NCI-H1930 (cell line): ENCODE data around the gene VWA7.
"Not testable (repeated sequence)": the region's sequence is repeated elsewhere in the genome, so short reads cannot be mapped to it uniquely, and the experiment has no call there.

ENCODE experiments used
- DNase-seq, 2 experiments: peaks; one replicate each; lab custom pipeline; 2025; lab: John Stamatoyannopoulos, UW

VWA7 gene

GRCh38 chr6:31776989-31777666 is at the start of gene VWA7:
Gene VWA7 (minus strand): TSS chr6:31777328. CDS start chr6:31776779, 549 bp downstream.
- no peak for DNase-seq

GRCh38 chr6:31826793-31827285 is 49.7 kb upstream of the VWA7 start:
- DNase-seq, result no peak

DNA sequence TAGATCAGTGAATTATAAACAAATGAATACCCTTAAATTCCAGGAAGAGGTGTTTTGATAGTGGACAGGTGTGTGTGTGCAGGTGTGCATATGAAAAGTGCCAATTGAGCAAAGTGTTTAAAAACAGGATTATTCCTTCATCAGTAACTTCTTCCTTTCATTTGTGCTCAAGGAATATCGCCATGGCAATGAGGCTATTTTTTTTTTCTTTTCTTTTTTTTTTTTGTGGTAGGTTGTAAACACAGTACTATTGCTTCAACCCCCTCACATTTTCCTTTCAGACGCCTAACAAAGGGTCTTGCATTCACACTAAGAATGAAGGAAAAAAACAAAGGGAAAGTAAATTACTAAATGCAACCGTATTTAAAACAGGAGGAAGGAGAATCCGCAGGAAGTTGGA is 48.4 kb upstream of the VWA7 start:
- DNase-seq, result no peak

- not testable (repeated sequence) for DNase-seq
Observed at GRCh38 chr6:31823592-31824196, 46.6 kb upstream of the VWA7 start.

DNA sequence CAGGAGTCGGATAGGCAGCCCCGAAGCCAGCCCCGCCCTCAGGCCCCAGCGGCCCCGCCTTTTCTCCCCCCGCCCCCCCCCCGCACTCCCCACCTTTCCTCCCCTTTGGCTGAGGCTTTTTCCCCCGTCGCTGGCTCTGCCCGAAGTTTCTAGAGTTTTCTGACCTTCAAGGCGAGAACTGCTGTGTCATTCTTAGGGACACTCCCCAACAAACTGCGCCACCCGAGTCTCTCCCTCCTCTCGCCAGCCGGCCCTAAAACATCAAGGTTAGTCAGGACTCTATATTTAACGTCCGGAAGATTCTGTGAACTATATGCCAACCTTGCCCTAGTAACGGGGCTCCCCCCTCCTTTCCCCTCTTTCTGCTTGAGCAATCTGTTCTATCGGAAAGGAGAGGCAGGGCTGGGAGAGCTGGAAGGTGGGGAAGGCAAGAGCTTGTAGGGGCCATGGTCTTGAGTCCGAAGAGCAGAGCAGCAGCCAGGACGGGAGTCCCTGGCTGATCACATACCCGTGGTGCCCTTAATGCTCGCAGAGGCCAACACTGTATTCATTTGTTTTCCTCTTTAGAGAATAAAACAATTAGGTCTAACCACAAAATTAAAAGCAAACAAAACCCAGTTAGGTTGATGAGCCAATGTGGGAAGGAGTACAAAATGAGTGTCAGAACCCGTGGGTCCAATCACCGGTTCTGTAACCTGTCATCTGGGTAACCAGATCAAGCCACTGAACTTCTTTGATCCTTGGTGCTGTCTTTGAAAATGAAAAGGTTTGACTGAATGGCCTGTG is 45.1 kb upstream of the VWA7 start:
- DNase-seq, result peak in 1 of 2 experiments; percentile 23

- peak in 1 of 2 experiments; percentile 36 for DNase-seq
Observed at GRCh38 chr6:31821301-31822035, 44.3 kb upstream of the VWA7 start.

GRCh38 chr6:31820399-31820798 is 43.3 kb upstream of the VWA7 start:
- not testable (repeated sequence) for DNase-seq

- DNase-seq, result no peak
Observed at GRCh38 chr6:31819871-31820299, 42.8 kb upstream of the VWA7 start.

DNA sequence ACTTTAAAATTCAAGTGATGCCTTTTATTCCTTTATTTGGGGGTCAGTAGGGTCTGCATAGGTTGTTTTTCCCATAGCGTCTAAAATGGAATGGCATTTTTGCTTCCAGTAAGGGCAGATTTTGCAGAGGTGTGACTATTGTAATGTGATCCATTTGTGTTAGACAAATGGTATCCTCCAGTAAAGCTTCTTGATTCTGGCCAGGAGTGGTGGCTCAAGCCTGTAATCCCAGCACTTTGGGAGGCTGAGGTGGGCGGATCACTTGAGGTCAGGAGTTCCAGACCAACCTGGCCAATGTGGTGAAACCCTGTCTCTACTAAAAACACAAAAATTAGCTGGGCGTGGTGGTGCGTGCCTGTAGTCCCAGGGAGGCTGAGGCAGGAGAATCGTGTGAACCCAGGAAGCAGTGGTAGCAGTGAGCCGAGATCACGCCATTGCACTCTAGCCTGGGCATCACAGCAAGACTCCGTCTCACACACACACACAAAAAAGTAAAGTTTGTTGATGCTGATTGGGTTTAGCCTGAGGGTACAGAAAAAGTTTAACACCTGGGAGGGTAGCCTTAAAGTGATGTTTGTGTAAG is 40.9 kb upstream of the VWA7 start:
- not testable (repeated sequence) for DNase-seq

- DNase-seq, result not testable (repeated sequence)
Observed at GRCh38 chr6:31817133-31817928, 40.2 kb upstream of the VWA7 start.

DNA sequence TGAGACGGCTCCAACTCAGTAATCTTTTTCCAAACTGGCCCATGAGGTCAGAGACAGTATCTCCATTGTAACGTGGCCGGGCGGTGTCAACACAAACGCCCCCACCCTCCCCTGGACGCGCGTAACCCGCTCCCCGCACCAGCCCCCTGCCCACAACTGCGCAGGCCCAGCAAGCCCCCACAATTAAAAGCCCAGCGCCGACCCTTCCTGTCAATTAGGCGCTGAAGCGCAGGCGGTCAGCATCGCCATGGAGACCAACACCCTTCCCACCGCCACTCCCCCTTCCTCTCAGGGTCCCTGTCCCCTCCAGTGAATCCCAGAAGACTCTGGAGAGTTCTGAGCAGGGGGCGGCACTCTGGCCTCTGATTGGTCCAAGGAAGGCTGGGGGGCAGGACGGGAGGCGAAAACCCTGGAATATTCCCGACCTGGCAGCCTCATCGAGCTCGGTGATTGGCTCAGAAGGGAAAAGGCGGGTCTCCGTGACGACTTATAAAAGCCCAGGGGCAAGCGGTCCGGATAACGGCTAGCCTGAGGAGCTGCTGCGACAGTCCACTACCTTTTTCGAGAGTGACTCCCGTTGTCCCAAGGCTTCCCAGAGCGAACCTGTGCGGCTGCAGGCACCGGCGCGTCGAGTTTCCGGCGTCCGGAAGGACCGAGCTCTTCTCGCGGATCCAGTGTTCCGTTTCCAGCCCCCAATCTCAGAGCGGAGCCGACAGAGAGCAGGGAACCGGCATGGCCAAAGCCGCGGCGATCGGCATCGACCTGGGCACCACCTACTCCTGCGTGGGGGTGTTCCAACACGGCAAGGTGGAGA is 38.1 kb upstream of the VWA7 start, which contains the start of the genes HSPA1A and HSPA1L:
TSS of gene HSPA1A (plus strand) at position 519 of the 814 bp plus-strand sequence. CDS start at position 733, 214 bp downstream.
TSS of gene HSPA1L (minus strand) at position 259 of the 814 bp plus-strand sequence. CDS start 3,311 bp downstream, outside the sequence.
- DNase-seq, result peak; percentile 95 to 97

- DNase-seq, result peak; percentile 90 to 93
Observed at GRCh38 chr6:31814677-31815024, 37.5 kb upstream of the VWA7 start.

GRCh38 chr6:31813465-31813849 is 36.3 kb upstream of the VWA7 start:
- DNase-seq, result no peak

DNA sequence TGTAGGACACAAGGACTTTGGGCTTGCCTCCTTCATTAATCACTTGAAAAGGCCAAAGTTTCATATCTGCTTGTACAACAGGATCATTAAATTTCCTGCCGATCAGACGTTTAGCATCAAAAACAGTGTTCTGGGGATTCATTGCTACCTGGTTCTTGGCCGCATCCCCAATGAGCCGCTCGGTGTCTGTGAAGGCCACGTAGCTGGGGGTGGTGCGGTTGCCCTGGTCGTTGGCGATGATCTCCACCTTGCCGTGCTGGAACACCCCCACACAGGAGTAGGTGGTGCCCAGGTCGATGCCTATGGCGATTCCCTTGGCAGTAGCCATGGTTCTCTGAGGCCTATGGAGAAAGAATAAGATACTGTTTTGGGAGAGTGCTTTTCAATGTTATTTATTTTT is 34.5 kb upstream of the VWA7 start:
- DNase-seq, result no peak

DNA sequence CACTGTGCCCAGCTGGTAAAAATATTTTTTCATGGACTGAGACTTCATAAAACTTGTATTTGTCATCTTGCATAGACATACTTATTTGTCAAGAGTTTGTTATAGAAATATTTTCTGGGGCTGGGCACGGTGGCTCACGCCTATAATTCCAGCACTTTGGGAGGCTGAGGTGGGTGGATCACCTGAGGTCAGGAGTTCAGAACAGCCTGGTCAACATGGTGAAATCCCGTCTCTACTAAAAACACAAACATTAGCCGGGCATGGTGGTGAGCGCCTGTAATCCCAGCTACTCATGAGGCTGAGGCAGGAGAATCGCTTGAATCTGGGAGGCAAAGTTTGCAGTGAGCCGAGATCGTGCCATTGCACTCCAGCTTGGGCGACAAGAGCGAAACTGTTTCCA is 31.5 kb upstream of the VWA7 start:
- not testable (repeated sequence) for DNase-seq

DNA sequence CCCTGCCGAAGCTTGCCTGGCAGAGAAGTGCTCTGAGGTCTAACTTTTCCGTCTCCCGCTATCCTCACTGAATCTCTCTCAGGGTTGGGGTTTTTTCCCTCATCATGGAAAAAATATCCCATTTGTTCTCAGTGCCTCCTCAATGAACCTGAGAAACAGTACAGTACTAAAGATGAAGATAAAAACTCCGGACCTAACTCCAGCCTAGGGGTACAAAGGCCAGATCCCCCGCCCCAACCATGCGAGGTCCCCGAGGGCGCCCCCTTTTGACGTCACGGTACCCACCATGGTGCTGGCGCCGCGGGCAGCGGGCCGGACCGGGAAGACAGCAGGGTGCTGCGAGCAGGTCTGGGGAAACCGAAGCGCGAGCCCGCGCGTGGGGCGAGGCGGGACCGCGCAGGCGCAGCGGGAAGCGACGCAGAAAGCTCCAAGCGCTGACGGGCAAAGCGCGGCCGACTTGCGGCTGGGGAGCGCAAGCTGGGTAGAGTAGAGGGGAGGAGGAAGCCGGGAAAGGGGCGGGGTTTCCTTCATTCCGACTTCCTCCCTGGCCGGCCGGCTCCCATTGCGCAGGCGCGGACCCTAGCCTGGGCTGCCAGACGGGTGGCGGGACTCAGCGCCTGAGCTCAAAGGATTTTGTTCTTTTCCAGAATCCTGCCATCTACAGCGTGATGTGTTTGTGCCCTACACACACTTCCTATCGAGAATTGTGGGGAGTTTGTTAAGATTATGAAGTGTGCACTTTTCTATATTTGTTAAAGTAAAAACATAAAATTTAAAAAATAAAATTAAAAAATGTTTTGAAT is 29.5 kb upstream of the VWA7 start, which contains the start of gene LSM2:
TSS of gene LSM2 (minus strand) at position 497 of the 803 bp plus-strand sequence. CDS start at position 288, 209 bp downstream.
- DNase-seq, result peak; percentile 93 to 95

DNA sequence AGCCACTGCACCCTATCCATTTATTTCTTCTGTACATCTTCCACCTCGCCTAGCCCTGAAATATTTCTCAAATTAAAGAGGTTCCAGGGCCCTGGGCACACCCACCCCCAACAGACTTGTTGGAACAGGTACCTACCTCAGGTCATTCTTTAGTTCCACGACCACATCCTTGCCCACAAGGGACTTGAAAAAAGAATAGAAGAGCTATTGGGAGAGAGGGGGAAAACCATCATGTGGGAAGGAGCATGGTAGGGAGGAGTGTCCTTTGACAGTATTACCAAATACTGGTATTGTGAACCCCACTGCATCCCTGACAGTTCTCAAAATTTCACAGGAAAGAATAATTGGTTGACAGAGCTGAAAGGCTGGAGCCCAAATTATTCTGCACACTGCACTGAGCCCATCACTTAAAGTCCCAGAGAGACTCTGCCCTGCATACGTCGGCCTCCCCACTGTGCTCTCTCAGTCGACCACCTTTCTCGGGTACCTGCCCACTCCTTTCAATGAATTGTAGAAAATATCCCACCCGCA is 28.9 kb upstream of the VWA7 start:
- DNase-seq, result no peak
